ENCODE results near the gene EXOC4. TPM values are rescaled to one million over a fixed set of nuclear protein-coding genes. Genes with fewer than 3 reads are reported as not detected.

Gene EXOC4
- total RNA-seq, 1 experiment from 2014 or later, result 66.2 TPM

GRCh38 chr7:133529861-133530260, 277.0 kb downstream of the EXOC4 start:
- no peak overlapping the region for H3K4me3 Mint-ChIP-seq (ENCODE audit: unreplicated experiment)
- Histone ChIP-seq H3K27me3 (replicated peaks; ENCODE audit: control insufficient read depth, insufficient read depth, low read length) (no peaks in the 10 kb centered on the region), H3K4me3 (ENCODE audit: low read depth, low read length) (no peak overlapping the region), H3K36me3 (ENCODE audit: control insufficient read depth, insufficient read depth, low read length) (no peaks in the 10 kb centered on the region), H3K9me3 (no peaks in the 10 kb centered on the region), H3K4me1 (no peaks in the 10 kb centered on the region)
- BruUV-seq (replicated peaks), result no TSS peak
- no peak for DNase-seq
- no peaks in the 10 kb centered on the region for H3K9me3 Mint-ChIP-seq (ENCODE audit: unreplicated experiment)
- no peak overlapping the region for H3K27ac Mint-ChIP-seq (ENCODE audit: unreplicated experiment)
- H3K27me3 Mint-ChIP-seq (ENCODE audit: insufficient read depth, unreplicated experiment), result no peaks in the 10 kb centered on the region
- no peaks in the 10 kb centered on the region for H3K4me1 Mint-ChIP-seq (ENCODE audit: low read depth, unreplicated experiment)
- ChIA-PET CTCF (no interaction called here), POLR2A (no interaction called here)
- intact Hi-C loops (cut with micrococcal nuclease; ENCODE audit: unreplicated experiment), result no loop called here
- no peaks in the 10 kb centered on the region for H3K36me3 Mint-ChIP-seq (ENCODE audit: insufficient read depth, unreplicated experiment)
- TF ChIP-seq CTCF (IDR thresholded peaks at IDR 0.05; ENCODE audit: insufficient read depth in 1 of 2, low read depth in 1 of 2, low read length in 1 of 2, severe bottlenecking in 1 of 2, unreplicated experiment in 1 of 2), result peak in 1 of 2 experiments; percentile 1

GRCh38 chr7:133530682-133531081, 277.8 kb downstream of the EXOC4 start:
- Histone ChIP-seq H3K27me3 (replicated peaks; ENCODE audit: control insufficient read depth, insufficient read depth, low read length) (no peaks in the 10 kb centered on the region), H3K36me3 (ENCODE audit: control insufficient read depth, insufficient read depth, low read length) (no peaks in the 10 kb centered on the region), H3K9me3 (no peaks in the 10 kb centered on the region), H3K4me1 (no peaks in the 10 kb centered on the region), H3K4me3 (ENCODE audit: low read depth, low read length) (no peak overlapping the region)
- TF ChIP-seq CTCF (IDR thresholded peaks at IDR 0.05; ENCODE audit: insufficient read depth in 1 of 2, low read depth in 1 of 2, low read length in 1 of 2, severe bottlenecking in 1 of 2, unreplicated experiment in 1 of 2), result no peak
- POLR2A ChIA-PET, result no interaction called here
- no peak overlapping the region for H3K4me3 Mint-ChIP-seq (ENCODE audit: unreplicated experiment)
- no peaks in the 10 kb centered on the region for H3K4me1 Mint-ChIP-seq (ENCODE audit: low read depth, unreplicated experiment)
- CTCF ChIA-PET, result no interaction called here
- BruUV-seq (replicated peaks), result no TSS peak
- no peak for DNase-seq
- H3K27ac Mint-ChIP-seq (ENCODE audit: unreplicated experiment), result no peak overlapping the region
- no peaks in the 10 kb centered on the region for H3K27me3 Mint-ChIP-seq (ENCODE audit: insufficient read depth, unreplicated experiment)
- no peaks in the 10 kb centered on the region for H3K36me3 Mint-ChIP-seq (ENCODE audit: insufficient read depth, unreplicated experiment)
- no peaks in the 10 kb centered on the region for H3K9me3 Mint-ChIP-seq (ENCODE audit: unreplicated experiment)
- intact Hi-C loops (cut with micrococcal nuclease; ENCODE audit: unreplicated experiment), result no loop called here

- Mint-ChIP-seq H3K36me3 (ENCODE audit: insufficient read depth, unreplicated experiment) (no peaks in the 10 kb centered on the region), H3K4me1 (ENCODE audit: low read depth, unreplicated experiment) (no peaks in the 10 kb centered on the region), H3K4me3 (ENCODE audit: unreplicated experiment) (no peak overlapping the region), H3K27me3 (ENCODE audit: insufficient read depth, unreplicated experiment) (no peaks in the 10 kb centered on the region), H3K27ac (ENCODE audit: unreplicated experiment) (no peak overlapping the region), H3K9me3 (ENCODE audit: unreplicated experiment) (no peaks in the 10 kb centered on the region)
- no peak for TF ChIP-seq CTCF (IDR thresholded peaks at IDR 0.05; ENCODE audit: insufficient read depth in 1 of 2, low read depth in 1 of 2, low read length in 1 of 2, severe bottlenecking in 1 of 2, unreplicated experiment in 1 of 2)
- no peaks in the 10 kb centered on the region for H3K4me1 ChIP-seq
- DNase-seq, result no peak
- H3K9me3 ChIP-seq, result no peaks in the 10 kb centered on the region
- ChIA-PET CTCF (no interaction called here), POLR2A (no interaction called here)
- H3K27me3 ChIP-seq (replicated peaks; ENCODE audit: control insufficient read depth, insufficient read depth, low read length), result no peaks in the 10 kb centered on the region
- no peak overlapping the region for H3K4me3 ChIP-seq (ENCODE audit: low read depth, low read length)
- no TSS peak for BruUV-seq (replicated peaks)
- H3K36me3 ChIP-seq (ENCODE audit: control insufficient read depth, insufficient read depth, low read length), result no peaks in the 10 kb centered on the region
- intact Hi-C loops (cut with micrococcal nuclease; ENCODE audit: unreplicated experiment), result no loop called here
Measured at GRCh38 chr7:133534816-133535215, 281.9 kb downstream of the EXOC4 start.
